Measurements from ENCODE around the gene IQSEC1. TPM values are rescaled to one million over a fixed set of nuclear protein-coding genes. Genes with fewer than 3 reads are reported as not detected.
A peak's percentile ranks its signal among the peaks of the same experiment; 100 is the strongest.

The IQSEC1 gene
- total and polyA plus RNA-seq, 10 of the 15 experiments (the other 5 are each of a cell fraction or from before 2014, with no cell fraction given): 0.92 to 55.2 (median 8.5) TPM

DNA sequence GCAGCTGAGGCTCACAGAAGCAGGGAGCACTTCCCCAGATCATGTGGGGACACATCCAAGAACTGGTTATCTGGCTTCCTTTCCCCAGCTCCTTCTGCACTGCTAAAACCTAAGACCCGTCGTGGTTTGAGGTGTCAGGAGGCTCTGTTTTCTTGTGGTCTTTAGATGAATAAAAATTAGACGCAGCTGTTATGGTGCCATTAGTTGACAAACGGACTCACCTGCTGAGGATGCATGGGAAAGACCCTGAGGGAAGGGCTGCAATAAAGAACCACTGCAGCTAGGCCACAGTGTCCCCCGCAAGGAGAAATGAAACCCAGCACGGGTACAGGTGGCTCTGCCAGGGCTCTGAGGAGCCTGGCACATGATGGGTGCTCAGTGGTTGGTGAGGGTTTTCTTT is 99.4 kb downstream of the IQSEC1 start:
- Histone ChIP-seq H3K27ac (ENCODE audit: control insufficient read depth, insufficient read depth) (no peak overlapping the region), H3K9ac (ENCODE audit: control insufficient read depth, insufficient read depth, low read length) (no peak overlapping the region), H3K79me2 (ENCODE audit: control insufficient read depth, insufficient read depth, low read length) (peaks cover 6% of the 10 kb centered on the region), H4K20me1 (ENCODE audit: control insufficient read depth, insufficient read depth) (peaks cover 7% of the 10 kb centered on the region; the same call in 1 of the 2 replicates), H3K9me3 (replicated peaks; ENCODE audit: control insufficient read depth, insufficient read depth, low read length) (no peaks in the 10 kb centered on the region), H3K4me2 (ENCODE audit: control insufficient read depth, insufficient read depth) (no peak overlapping the region), H3K36me3 (ENCODE audit: control insufficient read depth in 2 of 2, insufficient read depth in 2 of 2, low read length in 1 of 2) (peaks cover 2 to 5% of the 10 kb centered on the region in 2 experiments; a peak in 2 of 4 replicates), H2AFZ (ENCODE audit: control insufficient read depth, low read depth, low read length) (no peak overlapping the region), H3K4me1 (ENCODE audit: control insufficient read depth, insufficient read depth, low read length) (peaks cover 10% of the 10 kb centered on the region), H3K4me3 (no peak overlapping the region), H3K27me3 (replicated peaks in 1 of 2; ENCODE audit: control insufficient read depth in 2 of 2, insufficient read depth in 2 of 2, low read length in 1 of 2) (no peaks in the 10 kb centered on the region)
- WGBS (ENCODE audit: insufficient coverage, insufficient replicate concordance, low lambda C conversion rate, missing lambda C conversion rate): 28% methylated on average over 6 of the region's 6 CpGs
- no peak for FAIRE-seq
- in situ Hi-C loops (cut with MboI) (no loop called here), intact Hi-C loops (cut with micrococcal nuclease; ENCODE audit: unreplicated experiment) (no loop called here)
- no peak for DNase-seq (ENCODE audit: low read depth, low spot score)
- POLR2A ChIA-PET: interaction anchor here (0.9 to 1.0 kb wide), 2 partner anchors 9 kb away, joined by 3 read pairs; no protein-coding TSS in a partner anchor
- SMC1A ChIA-PET (ENCODE audit: uncharacterized antibody, unreplicated experiment): interaction anchor here (0.7 to 1.8 kb wide), 4 partner anchors 10 to 137 kb away, joined by 3 to 5 read pairs (median 4); no protein-coding TSS in a partner anchor
- ATAC-seq: peak; percentile 75
- RAD21 ChIA-PET (ENCODE audit: unreplicated experiment): interaction anchor here (1.0 to 1.6 kb wide), 4 partner anchors 9 to 73 kb away, joined by 3 to 10 read pairs (median 4); no protein-coding TSS in a partner anchor
- CTCF ChIA-PET: interaction anchor here (1.0 to 4.1 kb wide), 4 partner anchors 10 to 66 kb away, joined by 4 to 22 read pairs (median 4); no protein-coding TSS in a partner anchor
- no TSS peak for BruUV-seq (replicated peaks)
- TF ChIP-seq KAT2A (conservative IDR thresholded peaks at IDR 0.05; ENCODE audit: control insufficient read depth, low read depth, low read length) (no peak), IKZF2 (IDR thresholded peaks at IDR 0.05) (peak; percentile 29 to 42; a peak in 2 of 4 replicates), MTA3 (IDR thresholded peaks at IDR 0.05; ENCODE audit: borderline replicate concordance, low read length) (no peak), TARDBP (IDR thresholded peaks at IDR 0.05; ENCODE audit: borderline replicate concordance) (no peak), ESRRA (IDR thresholded peaks at IDR 0.05; ENCODE audit: low read length) (no peak), NFIC (IDR thresholded peaks at IDR 0.05; ENCODE audit: low read depth, low read length) (0 out of 2 replicates have a peak, but pooled peaks have one; percentile 22), STAT3 (IDR thresholded peaks at IDR 0.05; ENCODE audit: low read depth, low read length) (no peak), POLR2AphosphoS5 (IDR thresholded peaks at IDR 0.05; ENCODE audit: low read length) (no peak), BRCA1 (IDR thresholded peaks at IDR 0.05; ENCODE audit: low read depth, low read length) (no peak), TCF12 (IDR thresholded peaks at IDR 0.05; ENCODE audit: low read depth, low read length) (0 out of 2 replicates have a peak, but pooled peaks have one; percentile 25), GATAD2B (conservative IDR thresholded peaks at IDR 0.05; ENCODE audit: low read depth) (0 out of 2 replicates have a peak, but pooled peaks have one; percentile 26), MYB (IDR thresholded peaks at IDR 0.05; ENCODE audit: borderline replicate concordance, low read depth, low read length) (0 out of 2 replicates have a peak, but pooled peaks have one; percentile 26), SMARCA5 (IDR thresholded peaks at IDR 0.05) (no peak), RUNX3 (IDR thresholded peaks at IDR 0.05; ENCODE audit: low read length) (peak; percentile 70), ZNF217 (IDR thresholded peaks at IDR 0.05) (no peak), CEBPB (IDR thresholded peaks at IDR 0.05; ENCODE audit: borderline replicate concordance in 1 of 2, low read depth in 2 of 2, low read length in 2 of 2) (no peak), CHD4 (IDR thresholded peaks at IDR 0.05) (no peak), PAX5 (IDR thresholded peaks at IDR 0.05; ENCODE audit: borderline replicate concordance, low read depth, low read length) (no peak)
- TF ChIP-seq, protein P1, sequence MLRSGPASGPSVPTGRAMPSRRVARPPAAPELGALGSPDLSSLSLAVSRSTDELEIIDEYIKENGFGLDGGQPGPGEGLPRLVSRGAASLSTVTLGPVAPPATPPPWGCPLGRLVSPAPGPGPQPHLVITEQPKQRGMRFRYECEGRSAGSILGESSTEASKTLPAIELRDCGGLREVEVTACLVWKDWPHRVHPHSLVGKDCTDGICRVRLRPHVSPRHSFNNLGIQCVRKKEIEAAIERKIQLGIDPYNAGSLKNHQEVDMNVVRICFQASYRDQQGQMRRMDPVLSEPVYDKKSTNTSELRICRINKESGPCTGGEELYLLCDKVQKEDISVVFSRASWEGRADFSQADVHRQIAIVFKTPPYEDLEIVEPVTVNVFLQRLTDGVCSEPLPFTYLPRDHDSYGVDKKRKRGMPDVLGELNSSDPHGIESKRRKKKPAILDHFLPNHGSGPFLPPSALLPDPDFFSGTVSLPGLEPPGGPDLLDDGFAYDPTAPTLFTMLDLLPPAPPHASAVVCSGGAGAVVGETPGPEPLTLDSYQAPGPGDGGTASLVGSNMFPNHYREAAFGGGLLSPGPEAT (IDR thresholded peaks at IDR 0.05; ENCODE audit: low read depth): no peak
- TF ChIP-seq, protein P2, sequence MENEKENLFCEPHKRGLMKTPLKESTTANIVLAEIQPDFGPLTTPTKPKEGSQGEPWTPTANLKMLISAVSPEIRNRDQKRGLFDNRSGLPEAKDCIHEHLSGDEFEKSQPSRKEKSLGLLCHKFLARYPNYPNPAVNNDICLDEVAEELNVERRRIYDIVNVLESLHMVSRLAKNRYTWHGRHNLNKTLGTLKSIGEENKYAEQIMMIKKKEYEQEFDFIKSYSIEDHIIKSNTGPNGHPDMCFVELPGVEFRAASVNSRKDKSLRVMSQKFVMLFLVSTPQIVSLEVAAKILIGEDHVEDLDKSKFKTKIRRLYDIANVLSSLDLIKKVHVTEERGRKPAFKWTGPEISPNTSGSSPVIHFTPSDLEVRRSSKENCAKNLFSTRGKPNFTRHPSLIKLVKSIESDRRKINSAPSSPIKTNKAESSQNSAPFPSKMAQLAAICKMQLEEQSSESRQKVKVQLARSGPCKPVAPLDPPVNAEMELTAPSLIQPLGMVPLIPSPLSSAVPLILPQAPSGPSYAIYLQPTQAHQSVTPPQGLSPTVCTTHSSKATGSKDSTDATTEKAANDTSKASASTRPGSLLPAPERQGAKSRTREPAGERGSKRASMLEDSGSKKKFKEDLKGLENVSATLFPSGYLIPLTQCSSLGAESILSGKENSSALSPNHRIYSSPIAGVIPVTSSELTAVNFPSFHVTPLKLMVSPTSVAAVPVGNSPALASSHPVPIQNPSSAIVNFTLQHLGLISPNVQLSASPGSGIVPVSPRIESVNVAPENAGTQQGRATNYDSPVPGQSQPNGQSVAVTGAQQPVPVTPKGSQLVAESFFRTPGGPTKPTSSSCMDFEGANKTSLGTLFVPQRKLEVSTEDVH (IDR thresholded peaks at IDR 0.05; ENCODE audit: low read depth, partially characterized antibody): no peak

Measured in GM12878 (cell line).